ENCODE data around the gene KNSTRN. TPM values are rescaled to one million over a fixed set of nuclear protein-coding genes. Genes with fewer than 3 reads are reported as not detected.
A peak's percentile ranks its signal among the peaks of the same experiment; 100 is the strongest.

KNSTRN gene
- total and polyA plus RNA-seq, 2 of the 8 experiments (the other 6 are each of a cell fraction or from before 2014, with no cell fraction given) = 25.1 to 79.4 TPM

DNA sequence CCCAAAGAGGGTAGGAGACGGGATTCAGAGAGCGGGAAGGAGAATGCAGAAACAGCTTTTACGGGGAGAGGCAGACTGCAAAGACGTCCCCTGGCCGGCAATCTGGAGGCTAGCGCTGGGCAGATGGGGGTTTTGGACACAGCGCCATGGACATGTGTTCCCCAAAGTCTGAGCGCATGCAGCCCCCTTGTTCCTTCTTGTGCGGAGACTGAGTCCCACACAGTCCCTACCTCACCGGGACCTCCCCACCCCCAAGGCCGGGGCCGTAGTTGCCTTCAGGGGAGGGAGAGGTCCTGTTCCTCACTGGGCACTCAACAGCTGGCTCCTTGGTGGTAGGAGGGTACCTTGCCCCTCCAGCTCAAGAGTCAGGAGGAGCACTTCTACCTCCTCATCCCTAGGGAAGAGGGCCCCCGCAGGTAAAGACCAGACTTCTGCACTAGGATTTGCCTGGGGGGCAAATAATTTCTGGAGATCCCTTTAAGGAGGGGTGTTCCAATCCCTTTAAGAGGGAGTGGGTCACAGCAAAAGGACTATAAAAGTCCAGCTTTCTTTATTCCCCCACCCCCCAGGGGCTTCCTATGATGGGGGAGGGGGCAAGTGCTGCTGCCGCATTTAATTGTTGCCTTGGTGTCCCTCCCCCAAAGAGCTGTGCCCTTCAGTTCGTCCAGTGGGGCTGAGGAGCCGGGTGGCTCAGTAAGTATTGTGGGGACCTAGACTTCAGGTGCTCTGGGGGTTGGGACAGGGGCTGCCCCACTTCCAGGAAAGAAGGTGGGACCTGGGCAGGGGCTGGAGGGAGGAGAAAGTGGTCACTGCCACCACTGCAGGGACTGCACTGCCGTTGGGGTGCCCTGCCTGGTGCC lies 54.6 kb downstream of the KNSTRN start:
- peak overlapping the region; percentile 94 for H4K91ac ChIP-seq (replicated peaks; ENCODE audit: insufficient read length, low read length)
- peak overlapping the region; percentile 32; the same call in 1 of the 2 replicates for H2BK20ac ChIP-seq (ENCODE audit: low read length)
- peaks cover 5 to 36% (median 28%) of the 10 kb centered on the region in 4 experiments for H3K4me1 ChIP-seq (replicated peaks in 1 of 4; ENCODE audit: control insufficient read depth in 3 of 4, insufficient read depth in 4 of 4, low read length in 3 of 4)
- H3K36me3 ChIP-seq (ENCODE audit: control insufficient read depth in 2 of 4, insufficient read depth in 4 of 4, low read length in 3 of 4) = no peaks in the 10 kb centered on the region
- ChIA-PET POLR2A (ENCODE audit: partially characterized antibody) (interaction anchor here (0.8 to 3.6 kb wide), 6 partner anchors 8 to 74 kb away, joined by 3 to 23 read pairs (median 3); no protein-coding TSS in a partner anchor), CTCF (ENCODE audit: partially characterized antibody) (interaction anchor here (1.1 to 2.2 kb wide), 3 partner anchors 20 to 100 kb away, joined by 3 to 6 read pairs (median 3); no protein-coding TSS in a partner anchor)
- no peaks in the 10 kb centered on the region for H3K79me1 ChIP-seq (ENCODE audit: low read depth, low read length)
- H2BK5ac ChIP-seq (ENCODE audit: low read depth, low read length) = peak overlapping the region; percentile 69; the same call in 1 of the 2 replicates
- no peak overlapping the region for H3K27ac ChIP-seq (ENCODE audit: low read depth, low read length)
- no peak overlapping the region; the same call in 1 of the 2 replicates for H2AK5ac ChIP-seq (ENCODE audit: low read depth, low read length)
- 5% methylated on average over 17 of the region's 17 CpGs; no CpG with 5 or more reads in 1 of the 2 experiments for WGBS, 2 experiments (ENCODE audit: extremely low coverage in 1 of 2, insufficient coverage in 1 of 2, insufficient read length in 1 of 2, insufficient replicate concordance in 2 of 2, low coverage in 1 of 2, low lambda C conversion rate in 2 of 2, missing lambda C conversion rate in 1 of 2)
- H3K23me2 ChIP-seq (ENCODE audit: low read depth, low read length) = peaks cover 26% of the 10 kb centered on the region
- H4K5ac ChIP-seq (ENCODE audit: insufficient read length, low read depth, low read length) = peak overlapping the region; percentile 51
- peaks cover 0 to 2% of the 10 kb centered on the region in 2 experiments for H4K20me1 ChIP-seq (replicated peaks in 1 of 2; ENCODE audit: control insufficient read depth in 1 of 2, insufficient read depth in 2 of 2, low read length in 2 of 2)
- peak overlapping the region; percentile 92; the same call in 1 of the 2 replicates for H2BK12ac ChIP-seq (ENCODE audit: low read depth, low read length)
- no peak overlapping the region for H3K56ac ChIP-seq (replicated peaks; ENCODE audit: insufficient read length, low read depth, low read length)
- peak overlapping the region; percentile 97 for H3K18ac ChIP-seq (ENCODE audit: extremely low read depth, low read length)
- H3K14ac ChIP-seq (ENCODE audit: insufficient read length) = no peak overlapping the region
- peak overlapping the region; percentile 89 for H3K4ac ChIP-seq (replicated peaks; ENCODE audit: insufficient read length, low read depth, low read length)
- no peaks in the 10 kb centered on the region for H3K9me3 ChIP-seq (ENCODE audit: insufficient read depth in 2 of 2, low read depth in 1 of 2, low read length in 1 of 2)
- H3K27me3 ChIP-seq (replicated peaks in 1 of 4; ENCODE audit: control insufficient read depth in 3 of 4, extremely low read depth in 1 of 4, insufficient read depth in 3 of 4, low read length in 3 of 4) = peaks cover 0 to 31% (median 18%) of the 10 kb centered on the region in 4 experiments; a peak in 5 of 7 replicates
- no peak overlapping the region; the same call in 1 of the 2 replicates for H2AFZ ChIP-seq (ENCODE audit: low read length)
- peaks cover 0 to 20% of the 10 kb centered on the region in 2 experiments; a peak in 2 of 4 replicates for H3K79me2 ChIP-seq (ENCODE audit: control insufficient read depth in 1 of 2, insufficient read depth in 2 of 2, low read length in 2 of 2)
- H2BK120ac ChIP-seq (replicated peaks; ENCODE audit: low read depth, low read length) = peak overlapping the region; percentile 77
- H3K4me2 ChIP-seq (ENCODE audit: insufficient read depth in 1 of 2, low read depth in 2 of 2, low read length in 2 of 2) = peak overlapping the region; percentile 98 to 100
- H3K4me3 ChIP-seq (ENCODE audit: extremely low read depth in 1 of 4, insufficient read depth in 2 of 4, low read depth in 3 of 4, low read length in 4 of 4) = peak overlapping the region; percentile 59 to 97 (median 74)
- DNase-seq (ENCODE audit: low read depth in 1 of 2, low spot score in 2 of 2) = no peak
- H3K9ac ChIP-seq (replicated peaks in 1 of 4; ENCODE audit: extremely low read depth in 1 of 4, low read depth in 3 of 4, low read length in 3 of 4) = peak overlapping the region in 1 of 4 experiments; percentile 16; a peak in 4 of 7 replicates
- no peak overlapping the region for H3K23ac ChIP-seq (ENCODE audit: insufficient read length)
- no peak overlapping the region for H4K8ac ChIP-seq (ENCODE audit: extremely low read depth, insufficient read depth, low read length)
- peak overlapping the region; percentile 88; the same call in 1 of the 2 replicates for H2BK15ac ChIP-seq (ENCODE audit: low read length)
- no peak for FAIRE-seq
- TF ChIP-seq, protein P1, sequence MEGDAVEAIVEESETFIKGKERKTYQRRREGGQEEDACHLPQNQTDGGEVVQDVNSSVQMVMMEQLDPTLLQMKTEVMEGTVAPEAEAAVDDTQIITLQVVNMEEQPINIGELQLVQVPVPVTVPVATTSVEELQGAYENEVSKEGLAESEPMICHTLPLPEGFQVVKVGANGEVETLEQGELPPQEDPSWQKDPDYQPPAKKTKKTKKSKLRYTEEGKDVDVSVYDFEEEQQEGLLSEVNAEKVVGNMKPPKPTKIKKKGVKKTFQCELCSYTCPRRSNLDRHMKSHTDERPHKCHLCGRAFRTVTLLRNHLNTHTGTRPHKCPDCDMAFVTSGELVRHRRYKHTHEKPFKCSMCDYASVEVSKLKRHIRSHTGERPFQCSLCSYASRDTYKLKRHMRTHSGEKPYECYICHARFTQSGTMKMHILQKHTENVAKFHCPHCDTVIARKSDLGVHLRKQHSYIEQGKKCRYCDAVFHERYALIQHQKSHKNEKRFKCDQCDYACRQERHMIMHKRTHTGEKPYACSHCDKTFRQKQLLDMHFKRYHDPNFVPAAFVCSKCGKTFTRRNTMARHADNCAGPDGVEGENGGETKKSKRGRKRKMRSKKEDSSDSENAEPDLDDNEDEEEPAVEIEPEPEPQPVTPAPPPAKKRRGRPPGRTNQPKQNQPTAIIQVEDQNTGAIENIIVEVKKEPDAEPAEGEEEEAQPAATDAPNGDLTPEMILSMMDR (IDR thresholded peaks at IDR 0.05; ENCODE audit: control extremely low read depth in 1 of 3, insufficient read depth in 1 of 3, low read depth in 1 of 3, low read length in 3 of 3) = peak in 1 of 3 experiments; percentile 14; a peak in 1 of 4 replicates
- TF ChIP-seq TBP (IDR thresholded peaks at IDR 0.05; ENCODE audit: low read depth, low read length) = no peak
- peak; percentile 34 for TF ChIP-seq ASH2L (IDR thresholded peaks at IDR 0.05; ENCODE audit: low read length)
- peak; percentile 31 to 53; a peak in 3 of 4 replicates for TF ChIP-seq RAD21 (IDR thresholded peaks at IDR 0.05 in 1 of 2, conservative IDR thresholded peaks at IDR 0.05 in 1 of 2; ENCODE audit: low read depth in 2 of 2, low read length in 2 of 2)
- 0 out of 2 replicates have a peak, but pooled peaks have one; percentile 8 for TF ChIP-seq PHF8 (conservative IDR thresholded peaks at IDR 0.05; ENCODE audit: low read depth, low read length)
- TF ChIP-seq SIN3A (conservative IDR thresholded peaks at IDR 0.05 in 1 of 2, IDR thresholded peaks at IDR 0.05 in 1 of 2; ENCODE audit: low read depth in 1 of 2, low read length in 2 of 2) = 0 out of 4 replicates have a peak, but pooled peaks of 1 of the 2 experiments have one; percentile 19

All from H1 (cell line).